ENCODE measurements around the gene SFSWAP.
A peak's percentile ranks its signal among the peaks of the same experiment; 100 is the strongest.

SFSWAP gene

GRCh38 chr12:131817241-131817640 lies 106.4 kb downstream of the SFSWAP start:
- no peak for DNase-seq

GRCh38 chr12:131818821-131819585 lies 108.1 kb downstream of the SFSWAP start:
- DNase-seq = no peak

GRCh38 chr12:131824450-131824849 lies 113.6 kb downstream of the SFSWAP start:
- no peak for DNase-seq

- peak; percentile 11 for DNase-seq
These were observed 114.4 kb downstream of the SFSWAP start for GRCh38 chr12:131825146-131825892.

GRCh38 chr12:131826097-131826928 lies 115.4 kb downstream of the SFSWAP start:
- no peak for DNase-seq

GRCh38 chr12:131827961-131828534 lies 117.2 kb downstream of the SFSWAP start, which contains the start of gene MMP17:
Gene MMP17, plus strand, starts transcription at chr12:131828393. Its CDS starts 102 bp downstream, at chr12:131828495.
- DNase-seq = peak; percentile 78

- DNase-seq = no peak
These were observed 117.9 kb downstream of the SFSWAP start for GRCh38 chr12:131828671-131829355.

- peak; percentile 27 for DNase-seq
These were observed 118.5 kb downstream of the SFSWAP start for GRCh38 chr12:131829356-131829747.

- no peak for DNase-seq
These were observed 119.0 kb downstream of the SFSWAP start for GRCh38 chr12:131829791-131830334.

- DNase-seq = peak; percentile 88
These were observed 119.5 kb downstream of the SFSWAP start for GRCh38 chr12:131830335-131830913.

GRCh38 chr12:131830914-131831571 lies 120.2 kb downstream of the SFSWAP start:
- DNase-seq = peak; percentile 30

GRCh38 chr12:131831635-131832041 lies 120.7 kb downstream of the SFSWAP start:
- DNase-seq = peak; percentile 88

GRCh38 chr12:131832321-131833231 lies 121.7 kb downstream of the SFSWAP start:
- peak; percentile 49 for DNase-seq

- no peak for DNase-seq
These were observed 122.5 kb downstream of the SFSWAP start for GRCh38 chr12:131833288-131833895.

GRCh38 chr12:131833896-131834641 lies 123.2 kb downstream of the SFSWAP start:
- peak; percentile 36 for DNase-seq

- DNase-seq = no peak
These were observed 124.1 kb downstream of the SFSWAP start for GRCh38 chr12:131834798-131835615.

GRCh38 chr12:131835616-131836171 lies 124.8 kb downstream of the SFSWAP start:
- no peak for DNase-seq
